Stimulated activated CD8-positive, alpha-beta memory T cell treated with anti-CD3 and anti-CD28 coated beads, Interleukin-12 subunit alpha, Interleukin-12 subunit beta, amount 100 ng/mL, for 24 hours (primary cell): ENCODE results near the gene NRP1.

Experiments
- DNase-seq: peaks from one replicate; pipeline ENCODE4 v3.0.0-alpha.2; 2020; ENCODE audit errors: extremely low read depth

The NRP1 gene

DNA sequence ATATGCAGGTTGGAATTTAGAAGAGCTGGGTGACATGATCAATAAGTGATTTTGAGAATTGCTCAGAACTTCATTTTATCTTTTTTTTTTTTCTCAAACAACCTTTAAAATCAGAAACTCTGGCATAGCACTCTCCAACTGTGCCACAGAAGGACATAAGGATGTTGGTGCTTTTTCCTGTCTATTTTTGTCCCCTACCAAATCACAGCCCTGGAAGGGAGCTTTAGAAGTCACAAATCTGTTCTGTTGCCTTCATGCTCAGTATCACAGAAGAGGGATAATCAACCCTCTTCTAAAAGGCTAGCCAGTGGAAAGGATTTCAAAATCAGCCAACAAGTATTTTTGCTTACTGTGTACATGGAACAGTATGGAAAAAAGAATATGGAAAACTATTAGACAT, 14.8 kb upstream of the NRP1 start:
- DNase-seq = no peak

DNA sequence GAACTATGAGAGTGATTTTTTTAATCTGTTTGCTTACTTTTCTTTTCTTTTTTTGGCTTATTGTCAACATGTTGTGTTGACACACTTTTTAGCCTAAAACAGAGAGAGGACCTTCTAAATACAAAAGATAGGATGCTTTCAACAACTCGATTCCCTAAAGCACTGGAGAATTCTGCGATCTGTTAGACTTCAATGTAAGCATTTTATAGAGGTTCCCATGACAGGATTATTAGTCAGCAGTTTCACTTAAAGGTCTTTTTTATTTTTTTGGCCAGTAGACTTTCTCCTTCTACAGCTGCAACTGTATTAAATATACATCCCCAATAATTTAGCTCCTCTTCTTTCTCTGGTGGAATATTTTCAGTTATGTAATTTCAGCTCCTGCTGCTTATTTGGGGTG, 12.7 kb upstream of the NRP1 start:
- DNase-seq = no peak

DNA sequence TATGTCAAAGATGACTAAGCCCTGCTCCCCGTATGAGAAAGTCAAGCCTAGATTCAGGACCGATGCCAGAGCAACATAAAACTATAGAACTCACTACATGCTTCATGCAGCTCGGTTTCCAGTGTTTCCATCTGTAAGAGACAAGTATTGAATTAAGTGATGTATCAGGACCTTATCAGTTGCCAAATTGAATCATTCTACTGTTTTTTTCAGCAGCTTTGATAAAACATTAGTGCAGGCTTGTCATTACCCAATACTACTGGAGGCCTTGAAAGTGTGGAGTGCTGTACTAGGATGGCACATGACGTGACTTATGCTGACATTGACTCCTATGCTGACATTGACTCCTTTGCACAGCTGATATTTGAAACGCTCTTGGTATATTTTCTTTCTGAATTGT, 10.8 kb upstream of the NRP1 start:
- no peak for DNase-seq

DNA sequence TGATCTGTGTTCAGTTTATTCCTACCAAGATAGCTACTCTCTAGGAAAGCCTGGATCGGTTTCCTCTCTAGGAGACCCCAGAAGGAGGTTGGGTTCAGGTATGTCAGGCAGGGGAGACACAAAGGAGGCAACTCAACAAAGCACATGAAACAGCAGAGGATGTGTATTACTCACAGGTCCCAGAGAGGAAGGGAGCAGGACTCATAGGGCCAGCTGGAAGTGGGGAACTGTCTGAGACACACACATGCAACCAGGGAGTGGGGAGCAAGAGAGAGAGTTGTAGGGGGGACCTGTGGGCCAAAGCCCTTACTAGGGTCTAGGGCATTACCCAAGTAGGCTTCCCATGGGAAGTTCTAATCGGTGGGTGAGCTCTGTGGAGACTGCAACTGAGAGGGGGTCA, 10.2 kb upstream of the NRP1 start:
- DNase-seq = no peak

DNA sequence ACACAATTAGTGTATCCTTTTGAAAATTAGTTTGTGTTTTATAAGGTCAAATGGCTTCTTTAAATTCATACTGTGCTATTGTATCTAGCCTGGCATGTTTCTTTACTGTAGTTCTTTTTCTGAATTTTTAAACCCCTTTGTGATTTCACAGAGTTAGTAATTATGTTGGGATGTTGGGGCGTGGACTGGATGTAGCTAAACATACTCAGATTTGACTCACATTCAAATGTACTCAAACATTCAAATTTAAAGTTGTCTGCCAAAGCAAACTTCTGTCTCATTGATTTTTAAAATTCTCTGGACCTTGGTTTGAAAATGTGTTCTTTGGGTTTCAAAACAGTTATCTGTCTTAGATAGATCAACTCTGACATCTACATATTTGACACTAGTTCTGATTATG, 7.2 kb upstream of the NRP1 start:
- DNase-seq = no peak

DNA sequence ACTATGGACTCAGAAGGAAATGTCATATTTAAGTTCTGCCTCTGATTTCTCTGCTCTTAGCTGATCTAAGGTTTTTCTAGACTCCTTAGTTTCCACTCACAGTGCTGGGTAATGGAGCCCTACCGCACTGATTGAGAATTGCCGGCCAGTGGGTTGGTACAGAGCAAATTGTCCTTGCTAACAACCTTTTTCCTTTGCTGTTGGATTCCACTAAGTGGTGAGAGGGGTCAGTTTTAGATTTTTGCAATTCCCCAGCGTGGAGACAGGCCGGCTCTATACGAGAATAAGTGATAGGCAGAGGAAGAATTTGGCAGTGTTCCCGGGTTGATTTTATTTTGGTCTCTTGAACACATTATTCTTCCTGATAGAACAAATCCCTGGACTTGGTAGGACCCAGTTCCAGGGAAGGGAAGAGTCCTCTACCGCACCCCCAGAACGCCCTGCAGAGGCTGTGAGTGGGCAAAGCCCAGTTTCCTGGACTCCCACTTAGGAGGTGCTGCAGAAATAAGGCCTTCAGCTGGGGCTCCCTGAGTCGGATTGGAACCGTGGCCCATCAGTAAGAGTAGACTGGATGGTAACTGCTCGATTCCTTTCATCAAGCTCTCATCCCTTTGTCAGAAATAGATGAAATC, 3.0 kb upstream of the NRP1 start:
- DNase-seq = no peak

DNA sequence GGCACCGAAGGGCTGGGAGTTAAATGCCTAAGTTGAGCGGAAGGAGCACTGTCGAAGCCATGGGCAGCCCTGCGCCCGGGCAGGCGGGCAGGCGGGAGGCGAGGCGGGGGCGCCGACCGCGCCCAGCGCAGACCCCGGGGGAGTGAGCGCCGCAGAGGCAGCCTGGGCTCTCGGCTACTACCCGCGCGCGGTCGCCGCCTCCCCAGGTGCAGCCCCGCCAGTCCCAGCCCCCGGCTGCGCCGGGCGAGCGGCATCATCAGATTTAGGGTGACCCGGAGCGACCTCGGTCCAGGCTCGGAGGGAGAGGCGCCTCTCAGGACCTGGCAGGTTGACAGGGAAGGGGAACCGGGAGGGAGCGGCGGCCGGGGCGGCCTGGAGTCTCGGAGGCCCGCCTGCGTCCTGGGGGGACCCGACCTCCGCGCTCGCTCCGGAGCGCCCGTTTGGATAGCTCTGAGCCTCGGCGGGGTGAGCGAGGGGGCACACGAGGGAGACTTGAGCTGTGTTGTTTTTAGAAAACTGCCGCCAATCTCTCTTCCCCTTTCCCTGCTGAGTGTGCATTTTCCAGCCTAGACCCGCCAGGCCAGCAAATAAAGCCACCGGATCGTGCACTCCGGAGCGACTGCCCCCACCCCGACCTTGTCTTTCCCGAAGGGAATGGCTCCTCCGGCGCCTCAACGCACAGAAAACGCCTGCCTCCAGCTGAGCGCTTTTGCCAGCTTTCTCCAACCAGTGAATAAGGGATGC, 2.3 kb upstream of the NRP1 start:
- no peak for DNase-seq

DNA sequence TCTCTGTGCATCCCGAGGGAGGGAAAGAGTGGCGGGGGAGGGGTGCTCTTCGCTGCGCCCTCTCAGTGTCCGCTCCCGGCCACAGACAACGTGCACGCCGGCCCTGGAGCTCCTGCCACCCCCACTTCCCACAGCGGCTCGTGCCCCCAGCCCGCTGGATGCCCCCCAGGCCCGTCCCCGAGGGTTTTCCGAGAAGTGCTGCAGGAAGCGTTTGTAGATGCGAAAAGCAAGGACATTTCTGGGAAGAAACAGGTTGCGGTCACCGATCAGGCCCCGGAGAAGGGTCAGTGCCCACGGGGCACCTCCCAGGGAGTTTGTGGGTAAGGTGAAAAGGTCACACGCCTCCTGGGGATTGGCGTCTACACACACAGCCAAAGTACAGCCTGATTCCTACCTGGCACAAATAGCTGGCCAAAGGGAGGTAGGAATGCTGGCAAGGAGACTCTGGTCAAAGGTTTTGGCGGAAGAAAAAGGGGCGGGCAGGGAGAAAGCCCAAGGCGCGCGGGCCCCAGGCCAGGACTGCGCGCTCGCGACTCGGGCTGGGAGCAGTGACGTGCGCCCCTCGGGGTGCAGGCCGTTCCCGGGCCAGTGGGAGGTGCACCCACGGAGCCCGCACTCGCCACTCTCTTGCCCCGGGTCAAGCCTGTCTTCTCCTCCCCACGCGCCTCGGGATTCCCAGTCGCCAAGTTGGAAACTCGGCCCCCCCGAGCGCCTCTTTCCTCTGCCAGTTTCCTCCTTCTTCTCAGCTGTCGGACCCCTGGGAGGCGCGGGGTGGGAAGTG, 1.5 kb upstream of the NRP1 start:
- DNase-seq = no peak

DNA sequence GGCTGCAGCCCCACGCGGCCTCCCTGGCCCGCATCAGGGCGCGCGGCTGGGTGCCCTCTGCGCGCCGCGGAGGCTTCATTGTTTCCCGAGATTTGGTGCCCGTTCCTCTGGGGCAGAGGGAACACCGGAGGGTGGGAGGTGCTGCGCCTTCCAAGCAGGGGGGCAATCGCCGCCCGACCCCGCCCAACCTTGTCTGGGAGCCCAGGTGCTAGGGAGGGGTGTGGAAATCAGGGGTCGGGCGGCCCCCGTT, 1.0 kb upstream of the NRP1 start:
- DNase-seq = no peak

DNA sequence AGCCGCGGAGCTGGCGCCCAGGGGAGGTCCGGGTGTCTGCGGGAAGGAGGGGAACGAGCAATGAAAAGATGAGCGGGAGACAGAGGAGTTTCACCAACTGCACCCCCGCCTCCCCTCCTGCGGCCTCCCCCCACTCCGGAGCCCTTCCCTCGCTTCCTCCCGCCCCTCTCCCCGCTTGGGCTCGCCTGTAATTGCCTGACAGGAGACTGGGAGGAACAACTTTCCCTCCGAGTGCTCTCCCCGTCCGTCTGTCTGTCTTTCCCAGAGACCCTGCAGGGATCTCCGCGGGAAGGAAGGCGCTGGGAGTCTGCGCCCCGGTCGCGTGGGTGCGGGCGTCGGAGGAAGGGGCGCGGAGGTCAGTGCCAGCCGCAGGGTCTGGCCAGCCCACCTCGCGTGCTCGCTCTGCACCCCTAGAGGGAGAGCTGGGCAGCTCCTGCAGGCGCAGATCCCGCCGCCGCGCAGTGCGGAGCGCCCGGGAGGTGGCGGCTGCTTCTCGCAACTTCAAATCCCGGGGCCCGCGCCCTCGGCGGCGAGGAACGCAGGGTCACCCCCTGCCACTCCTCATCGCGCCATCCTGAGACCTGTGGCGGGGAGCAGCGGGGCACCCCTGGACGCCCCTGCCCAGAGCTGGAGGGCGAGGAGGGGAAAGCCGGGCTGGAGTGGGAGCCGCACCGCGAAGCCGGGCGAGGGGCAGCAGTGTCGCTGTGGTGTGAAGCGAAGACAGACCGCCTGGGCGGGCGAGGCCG, 511 bp upstream of the NRP1 start:
- DNase-seq = no peak

DNA sequence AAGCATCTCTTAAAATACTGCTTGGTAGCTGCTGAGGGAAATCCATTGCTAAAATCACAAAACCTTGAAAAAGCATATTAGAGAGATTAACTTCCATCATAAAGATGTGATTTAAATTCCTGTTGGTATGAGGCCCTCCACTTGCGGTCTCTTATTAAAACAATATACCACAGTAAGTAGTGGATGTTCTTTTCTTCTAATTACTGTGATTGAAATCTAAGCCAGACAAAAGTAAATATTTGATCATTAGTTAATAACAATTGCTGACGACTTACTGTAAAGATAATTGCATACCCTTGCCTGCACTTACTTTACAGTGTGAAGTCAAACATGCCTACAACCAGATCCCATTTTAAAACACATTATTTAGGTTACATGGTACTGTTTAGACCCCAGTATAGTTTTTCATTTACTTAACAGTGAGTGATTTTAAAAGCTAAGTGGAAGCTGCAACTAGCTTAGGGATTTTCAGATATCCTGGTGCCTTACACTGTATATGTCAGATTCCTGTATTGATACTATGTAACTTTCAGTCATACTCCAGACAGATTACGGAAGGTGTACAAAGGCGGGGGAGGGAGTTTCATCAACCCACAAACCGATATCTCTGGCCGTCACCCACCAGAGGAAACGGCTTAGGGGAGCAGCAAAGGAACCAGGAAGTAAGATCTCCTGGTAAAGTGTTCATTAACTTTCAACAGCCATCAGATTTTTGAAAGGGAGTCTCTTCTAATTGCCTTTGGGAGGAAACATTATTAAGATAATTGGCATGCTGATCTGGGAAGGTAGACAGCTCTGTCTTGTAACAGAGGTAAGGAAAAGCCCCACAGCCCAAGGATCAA, 986 bp downstream of the NRP1 start:
- DNase-seq = no peak

DNA sequence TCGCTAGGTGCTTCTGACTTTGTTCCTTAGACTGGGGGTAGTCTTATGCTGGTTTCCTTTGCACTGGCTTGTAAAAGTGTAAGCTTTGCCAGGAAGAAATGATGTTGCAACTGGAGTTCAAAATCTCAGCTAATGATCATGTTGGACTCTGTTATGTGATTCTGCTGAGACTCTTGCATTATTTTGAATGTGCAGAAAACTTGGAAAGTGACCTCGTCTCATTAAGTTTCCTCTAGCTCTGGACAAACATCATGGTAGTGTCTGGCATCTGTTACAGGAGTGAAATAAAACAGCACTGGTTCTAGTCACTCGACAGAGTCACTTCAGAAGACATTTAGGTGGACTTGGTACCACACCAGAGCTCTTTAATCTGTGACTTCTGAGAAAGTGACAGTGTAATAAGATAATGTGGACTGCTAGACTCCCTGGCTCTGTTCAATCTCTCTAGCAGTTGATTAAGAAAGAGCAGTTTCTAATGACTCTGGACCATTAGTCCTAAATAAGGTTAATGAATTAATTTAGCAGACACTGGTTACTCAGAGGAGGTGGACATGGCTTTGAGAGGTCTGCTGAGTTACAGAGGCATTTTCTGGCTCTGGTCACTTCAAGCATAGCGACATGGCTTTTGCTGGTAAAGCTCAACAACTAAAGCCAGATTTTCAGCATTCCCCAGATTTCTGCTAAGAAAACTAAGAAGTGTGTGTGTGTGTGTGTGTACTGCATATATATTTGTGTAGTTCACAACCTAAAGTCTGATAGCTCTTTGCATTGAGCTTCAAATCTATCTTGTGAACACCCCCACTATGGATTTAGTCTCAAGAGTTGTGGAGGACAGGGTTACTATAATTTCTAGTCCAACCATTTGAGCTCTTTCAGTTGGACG, 2.0 kb downstream of the NRP1 start:
- no peak for DNase-seq

DNA sequence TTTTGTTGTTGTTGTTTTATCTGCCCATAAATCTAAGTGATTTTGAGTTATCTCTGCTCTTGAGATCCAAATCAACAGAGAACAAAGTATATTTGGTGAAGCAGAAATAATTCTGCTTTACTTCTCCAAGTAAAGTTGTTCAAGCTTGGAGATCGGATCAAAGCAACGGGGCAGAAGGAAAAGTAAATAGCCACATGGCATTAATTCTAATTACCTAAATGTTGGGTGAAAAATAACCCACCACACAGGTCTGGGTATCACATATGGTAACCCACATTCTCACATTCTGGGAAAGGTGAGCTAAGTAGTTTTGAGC, 3.1 kb downstream of the NRP1 start:
- DNase-seq = no peak

DNA sequence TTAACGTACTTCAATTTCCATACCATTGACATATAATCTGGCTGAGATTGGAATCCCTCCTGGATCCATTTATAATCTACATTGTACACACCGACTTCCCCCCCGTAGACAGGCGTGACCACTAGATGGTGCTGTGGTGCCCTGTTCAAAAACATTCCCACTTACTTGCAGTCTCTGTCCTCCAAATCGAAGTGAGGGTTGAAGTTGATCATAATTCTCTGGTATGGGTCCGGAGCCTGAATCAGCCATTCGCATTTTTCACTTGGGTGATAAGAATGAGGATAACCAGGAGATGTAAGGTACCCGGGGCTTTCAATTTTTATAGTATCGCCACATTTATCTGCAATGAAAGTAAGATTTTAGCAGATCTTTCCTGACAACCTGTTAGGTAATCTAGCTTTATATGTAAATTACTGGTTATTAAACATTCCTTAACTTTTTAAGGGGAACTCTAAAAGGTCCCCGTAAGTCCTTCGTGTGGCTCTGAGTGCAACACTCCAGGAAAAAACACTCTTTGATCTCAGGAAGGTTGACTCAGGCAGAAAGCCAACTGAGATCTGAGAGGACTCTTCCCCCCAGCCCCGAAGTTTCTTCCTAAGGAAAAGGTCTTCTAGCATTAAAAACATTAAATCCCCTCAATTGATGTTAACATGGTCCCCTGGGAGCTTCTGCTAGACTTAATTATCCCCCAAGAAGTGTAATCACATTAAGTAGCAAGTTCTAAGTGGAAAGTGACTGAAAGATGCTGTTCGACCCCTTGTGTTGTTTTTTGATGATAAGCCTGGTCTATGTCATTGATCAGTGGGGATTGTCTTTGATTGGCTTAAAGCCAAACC, 3.7 kb downstream of the NRP1 start:
- peak; percentile 39 for DNase-seq

DNA sequence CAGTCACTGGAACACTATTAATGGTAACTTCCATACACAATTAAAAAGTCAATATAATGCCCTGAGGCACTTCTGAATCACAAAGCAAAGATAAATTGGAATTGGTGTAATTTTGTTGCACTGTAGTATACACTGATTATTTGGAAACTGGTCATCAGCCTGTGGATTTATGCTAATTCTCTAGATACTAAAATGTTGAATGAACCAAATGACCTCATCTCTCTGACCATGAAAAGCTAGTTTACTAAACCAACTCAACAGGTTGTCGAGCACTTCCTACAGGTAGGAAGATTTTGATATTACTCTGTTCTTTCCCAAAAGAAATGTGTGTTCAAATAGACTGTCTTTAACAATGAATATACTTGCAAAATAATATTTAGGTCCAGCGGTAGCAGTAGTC, 5.3 kb downstream of the NRP1 start:
- no peak for DNase-seq

DNA sequence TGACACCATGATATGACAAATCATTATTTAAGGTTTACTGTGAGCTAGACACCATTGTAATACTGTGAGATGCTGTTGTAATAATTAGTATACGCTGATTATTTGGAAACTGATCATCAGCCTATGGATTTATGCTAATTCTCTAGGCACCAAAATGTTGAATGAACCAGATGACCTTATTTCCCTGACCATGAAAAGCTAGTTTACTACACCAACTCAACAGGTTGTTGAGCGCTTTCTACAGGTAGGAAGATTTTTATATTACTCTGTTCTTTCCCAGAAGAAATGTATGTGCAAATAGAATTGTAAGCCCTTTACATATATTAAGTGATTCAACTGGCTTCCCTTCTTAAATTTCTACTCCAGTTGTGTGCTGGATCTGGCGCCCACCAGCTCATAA, 6.2 kb downstream of the NRP1 start:
- no peak for DNase-seq

DNA sequence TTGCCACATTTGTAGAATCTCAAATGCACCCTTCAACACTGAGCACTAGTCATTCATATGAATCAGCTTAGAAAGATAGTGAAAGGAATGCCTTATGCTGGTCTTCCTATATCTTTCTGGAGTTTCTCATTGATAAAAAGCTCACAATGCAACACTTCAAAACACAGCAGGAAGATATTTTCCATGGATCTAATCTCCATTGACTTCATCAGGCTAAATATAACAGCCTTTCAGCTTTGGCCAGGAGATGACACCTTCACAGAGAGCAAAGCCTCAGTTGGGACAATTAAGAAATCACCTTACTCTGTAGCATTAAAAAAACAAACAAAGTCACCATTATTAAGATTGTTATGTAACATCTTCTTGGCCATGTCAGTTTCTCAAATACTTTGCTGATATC, 6.7 kb downstream of the NRP1 start:
- no peak for DNase-seq

DNA sequence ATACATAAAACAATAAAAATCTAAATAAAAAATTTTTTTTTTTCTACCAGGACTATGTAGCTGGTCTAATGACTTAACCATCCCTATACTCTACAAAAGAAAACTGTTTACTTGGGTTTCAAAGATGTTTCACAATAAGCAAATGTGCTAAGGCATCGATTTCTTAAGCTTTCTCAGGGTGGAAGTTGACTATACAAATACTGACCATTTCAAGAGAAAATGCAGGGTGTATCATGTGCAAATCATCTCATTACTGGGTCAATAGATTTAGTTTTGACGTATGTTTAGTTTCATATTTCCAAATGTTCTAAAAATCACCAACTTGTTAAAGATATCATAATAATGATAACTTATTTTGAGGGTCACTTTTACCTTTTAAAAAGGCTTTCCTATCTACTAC, 7.5 kb downstream of the NRP1 start:
- no peak for DNase-seq

DNA sequence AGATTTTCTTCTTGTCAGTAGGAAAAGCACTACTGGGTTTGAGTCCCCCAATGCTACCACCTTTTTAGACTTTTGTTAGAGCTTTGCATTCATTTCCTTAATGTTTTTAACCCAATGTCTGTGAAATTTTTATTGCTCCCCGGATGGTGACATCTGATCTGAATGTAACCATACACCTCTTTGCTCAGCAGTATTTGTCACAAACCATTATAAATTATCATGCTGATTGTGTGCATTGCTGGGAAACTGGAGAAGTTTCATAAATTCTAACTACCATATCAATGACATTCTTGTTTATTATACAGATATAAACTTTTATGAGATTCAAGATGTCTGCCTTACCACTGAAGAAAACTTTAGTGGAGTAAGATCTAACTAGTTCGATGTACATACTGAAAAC, 8.5 kb downstream of the NRP1 start:
- DNase-seq = no peak

DNA sequence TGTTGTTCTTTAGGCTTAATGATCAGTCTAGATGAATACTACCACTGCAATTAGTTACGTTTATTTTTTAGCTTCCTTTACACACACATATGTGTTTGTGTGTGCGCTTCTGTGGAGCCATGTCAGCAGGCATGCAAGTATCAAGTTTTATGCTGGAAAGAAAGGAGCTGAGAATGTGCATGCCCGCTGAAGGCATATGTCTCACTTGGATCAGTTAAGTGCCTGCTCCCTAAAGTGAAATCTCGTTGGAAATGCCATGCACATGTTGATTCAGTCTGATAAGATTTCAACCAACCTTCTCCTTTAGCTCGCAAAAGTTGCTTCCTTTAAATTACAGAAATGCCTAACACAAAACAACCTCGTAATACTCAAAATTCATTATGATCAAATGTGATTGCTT, 10.7 kb downstream of the NRP1 start:
- no peak for DNase-seq
